ENCODE measurements around the gene NIPSNAP3A. TPM values are rescaled to one million over a fixed set of nuclear protein-coding genes. Genes with fewer than 3 reads are reported as not detected.

Gene NIPSNAP3A
- polyA plus RNA-seq, 3 donors = 26.9 to 103 (median 97.8) TPM

DNA sequence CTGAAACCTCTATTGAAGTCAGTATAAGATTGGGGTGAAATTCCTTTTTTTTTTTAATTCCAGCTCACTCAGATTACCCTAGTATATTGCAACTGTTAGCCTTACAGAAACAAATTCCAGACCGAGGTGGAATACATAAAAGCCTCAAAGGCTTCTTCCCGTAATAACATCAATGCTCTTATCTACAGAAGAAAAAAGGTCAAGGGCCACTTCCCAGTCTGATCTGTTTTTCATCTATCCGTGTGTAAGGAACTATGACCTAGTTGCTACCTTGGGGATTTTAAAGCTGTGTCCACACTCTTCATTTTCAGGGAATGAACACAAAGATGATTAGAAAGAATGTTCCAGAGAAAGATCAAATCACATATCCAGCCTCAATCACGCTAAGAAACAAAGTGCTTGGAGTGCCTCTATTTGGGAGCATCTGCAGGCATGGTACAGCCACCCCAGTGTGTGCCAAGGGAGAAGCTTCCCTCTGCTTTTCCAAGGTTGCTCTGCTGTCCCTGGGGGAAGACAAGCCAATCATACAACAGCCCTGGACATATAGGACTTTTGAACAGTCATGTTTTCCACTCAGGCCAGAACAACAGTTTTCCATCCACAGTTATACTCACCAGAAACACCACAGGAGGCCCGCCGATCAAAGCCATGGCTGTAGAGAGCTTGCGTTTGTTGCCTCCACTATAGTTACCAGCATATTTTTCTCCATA lies 40.0 kb downstream of the NIPSNAP3A start:
- no peaks in the 10 kb centered on the region for H3K27me3 Mint-ChIP-seq (ENCODE audit: low read depth in 3 of 3)
- Histone ChIP-seq H3K9ac (ENCODE audit: insufficient read depth, low read length, poor library complexity, severe bottlenecking) (no peak overlapping the region), H2AFZ (ENCODE audit: insufficient read depth, low read depth, low read length, poor library complexity, severe bottlenecking) (no peak overlapping the region), H3K36me3 (replicated peaks in 1 of 2; ENCODE audit: control insufficient read depth in 1 of 2, insufficient read depth in 2 of 2, low read length in 2 of 2) (peaks cover 83 to 87% of the 10 kb centered on the region in 2 donors), H3K4me1 (ENCODE audit: control insufficient read depth in 1 of 2, insufficient read depth in 2 of 2, low read length in 2 of 2) (peaks cover 8 to 12% of the 10 kb centered on the region in 2 donors), H3K27ac (ENCODE audit: low read depth in 1 of 2, low read length in 2 of 2) (no peak overlapping the region), H3K27me3 (ENCODE audit: control insufficient read depth in 2 of 2, insufficient read depth in 2 of 2, low read length in 2 of 2) (no peaks in the 10 kb centered on the region), H3K9me3 (replicated peaks in 1 of 2; ENCODE audit: control insufficient read depth in 1 of 2, insufficient read depth in 1 of 2, low read length in 2 of 2) (no peaks in the 10 kb centered on the region), H3K79me2 (ENCODE audit: insufficient read depth, low read length) (no peaks in the 10 kb centered on the region), H3K4me2 (replicated peaks; ENCODE audit: extremely low read depth, low read length, poor library complexity, severe bottlenecking) (no peak overlapping the region), H3K4me3 (replicated peaks in 1 of 3; ENCODE audit: low read depth in 2 of 3, low read length in 3 of 3) (no peak overlapping the region), H4K20me1 (ENCODE audit: insufficient read depth, low read length) (no peaks in the 10 kb centered on the region)
- no peak overlapping the region for H3K4me3 Mint-ChIP-seq
- DNase-seq = no peak
- H3K27ac Mint-ChIP-seq = no peak overlapping the region
- 96% methylated on average over 4 of the region's 7 CpGs for WGBS (ENCODE audit: insufficient coverage)
- H3K9me3 Mint-ChIP-seq = peaks cover 0 to 3% (median 0%) of the 10 kb centered on the region in 7 donors
- H3K4me1 Mint-ChIP-seq = peaks cover 9% of the 10 kb centered on the region
- intact Hi-C loops (cut with micrococcal nuclease) = loop anchor here (10.0 kb wide), 3 partner anchors 267 to 377 kb away; no protein-coding TSS in a partner anchor
- TF ChIP-seq, protein P1, sequence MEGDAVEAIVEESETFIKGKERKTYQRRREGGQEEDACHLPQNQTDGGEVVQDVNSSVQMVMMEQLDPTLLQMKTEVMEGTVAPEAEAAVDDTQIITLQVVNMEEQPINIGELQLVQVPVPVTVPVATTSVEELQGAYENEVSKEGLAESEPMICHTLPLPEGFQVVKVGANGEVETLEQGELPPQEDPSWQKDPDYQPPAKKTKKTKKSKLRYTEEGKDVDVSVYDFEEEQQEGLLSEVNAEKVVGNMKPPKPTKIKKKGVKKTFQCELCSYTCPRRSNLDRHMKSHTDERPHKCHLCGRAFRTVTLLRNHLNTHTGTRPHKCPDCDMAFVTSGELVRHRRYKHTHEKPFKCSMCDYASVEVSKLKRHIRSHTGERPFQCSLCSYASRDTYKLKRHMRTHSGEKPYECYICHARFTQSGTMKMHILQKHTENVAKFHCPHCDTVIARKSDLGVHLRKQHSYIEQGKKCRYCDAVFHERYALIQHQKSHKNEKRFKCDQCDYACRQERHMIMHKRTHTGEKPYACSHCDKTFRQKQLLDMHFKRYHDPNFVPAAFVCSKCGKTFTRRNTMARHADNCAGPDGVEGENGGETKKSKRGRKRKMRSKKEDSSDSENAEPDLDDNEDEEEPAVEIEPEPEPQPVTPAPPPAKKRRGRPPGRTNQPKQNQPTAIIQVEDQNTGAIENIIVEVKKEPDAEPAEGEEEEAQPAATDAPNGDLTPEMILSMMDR (IDR thresholded peaks at IDR 0.05) = no peak
- H3K36me3 Mint-ChIP-seq = peaks cover 55 to 89% of the 10 kb centered on the region in 2 donors

DNA sequence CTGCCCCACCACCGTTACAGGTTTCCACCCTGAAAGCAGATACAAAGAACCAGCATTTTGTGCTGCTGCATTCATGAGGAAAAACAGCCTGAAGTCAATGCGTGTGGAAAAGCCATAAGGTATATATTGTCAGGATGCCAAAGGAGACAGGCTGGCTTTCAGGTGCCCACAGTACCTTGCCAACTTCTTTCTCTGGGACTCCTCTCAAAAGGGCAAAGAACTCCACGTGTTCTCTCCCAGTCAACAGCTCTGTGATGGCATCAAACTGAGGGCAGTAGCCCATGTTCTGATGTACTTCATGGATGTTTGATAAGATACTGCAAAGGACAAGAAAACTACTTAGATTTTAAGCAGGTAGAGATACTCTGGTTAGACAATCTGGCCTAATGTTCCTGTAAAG lies 40.8 kb downstream of the NIPSNAP3A start:
- Histone ChIP-seq H4K20me1 (ENCODE audit: insufficient read depth, low read length) (no peaks in the 10 kb centered on the region), H3K36me3 (replicated peaks in 1 of 2; ENCODE audit: control insufficient read depth in 1 of 2, insufficient read depth in 2 of 2, low read length in 2 of 2) (peaks cover 88% of the 10 kb centered on the region in 2 donors), H3K4me2 (replicated peaks; ENCODE audit: extremely low read depth, low read length, poor library complexity, severe bottlenecking) (no peak overlapping the region), H2AFZ (ENCODE audit: insufficient read depth, low read depth, low read length, poor library complexity, severe bottlenecking) (no peak overlapping the region), H3K9ac (ENCODE audit: insufficient read depth, low read length, poor library complexity, severe bottlenecking) (no peak overlapping the region), H3K4me1 (ENCODE audit: control insufficient read depth in 1 of 2, insufficient read depth in 2 of 2, low read length in 2 of 2) (peaks cover 8 to 12% of the 10 kb centered on the region in 2 donors), H3K79me2 (ENCODE audit: insufficient read depth, low read length) (no peaks in the 10 kb centered on the region), H3K4me3 (replicated peaks in 1 of 3; ENCODE audit: low read depth in 2 of 3, low read length in 3 of 3) (no peak overlapping the region), H3K27ac (ENCODE audit: low read depth in 1 of 2, low read length in 2 of 2) (no peak overlapping the region), H3K9me3 (replicated peaks in 1 of 2; ENCODE audit: control insufficient read depth in 1 of 2, insufficient read depth in 1 of 2, low read length in 2 of 2) (no peaks in the 10 kb centered on the region), H3K27me3 (ENCODE audit: control insufficient read depth in 2 of 2, insufficient read depth in 2 of 2, low read length in 2 of 2) (no peaks in the 10 kb centered on the region)
- peaks cover 0 to 5% (median 0%) of the 10 kb centered on the region in 7 donors for H3K9me3 Mint-ChIP-seq
- intact Hi-C loops (cut with micrococcal nuclease) = loop anchor here (10.0 kb wide), 3 partner anchors 267 to 377 kb away; no protein-coding TSS in a partner anchor
- H3K4me1 Mint-ChIP-seq = peaks cover 9% of the 10 kb centered on the region
- no peak for DNase-seq
- no peak overlapping the region for H3K4me3 Mint-ChIP-seq
- H3K36me3 Mint-ChIP-seq = peaks cover 61 to 89% of the 10 kb centered on the region in 2 donors
- WGBS (ENCODE audit: insufficient coverage) = 80% methylated on average over 1 of the region's 3 CpGs
- TF ChIP-seq, protein P1 (IDR thresholded peaks at IDR 0.05) = no peak
- no peaks in the 10 kb centered on the region for H3K27me3 Mint-ChIP-seq (ENCODE audit: low read depth in 3 of 3)
- H3K27ac Mint-ChIP-seq = no peak overlapping the region

Data from CD14-positive monocyte (primary cell).